Measurements from ENCODE around the gene SOCS4. TPM values are rescaled to one million over a fixed set of nuclear protein-coding genes. Genes with fewer than 3 reads are reported as not detected.
"Not testable (repeated sequence)": the region's sequence is repeated elsewhere in the genome, so short reads cannot be mapped to it uniquely, and the experiment has no call there.

The SOCS4 gene
- total and polyA plus RNA-seq, 8 donors = 2.4 to 13.4 (median 5.7) TPM

- ATAC-seq (no peak), FAIRE-seq (no peak), DNase-seq (no peak)
- 30 to 36% methylated on average over 5 of the region's 5 CpGs for WGBS, 2 donors
- TF ChIP-seq, protein P1, sequence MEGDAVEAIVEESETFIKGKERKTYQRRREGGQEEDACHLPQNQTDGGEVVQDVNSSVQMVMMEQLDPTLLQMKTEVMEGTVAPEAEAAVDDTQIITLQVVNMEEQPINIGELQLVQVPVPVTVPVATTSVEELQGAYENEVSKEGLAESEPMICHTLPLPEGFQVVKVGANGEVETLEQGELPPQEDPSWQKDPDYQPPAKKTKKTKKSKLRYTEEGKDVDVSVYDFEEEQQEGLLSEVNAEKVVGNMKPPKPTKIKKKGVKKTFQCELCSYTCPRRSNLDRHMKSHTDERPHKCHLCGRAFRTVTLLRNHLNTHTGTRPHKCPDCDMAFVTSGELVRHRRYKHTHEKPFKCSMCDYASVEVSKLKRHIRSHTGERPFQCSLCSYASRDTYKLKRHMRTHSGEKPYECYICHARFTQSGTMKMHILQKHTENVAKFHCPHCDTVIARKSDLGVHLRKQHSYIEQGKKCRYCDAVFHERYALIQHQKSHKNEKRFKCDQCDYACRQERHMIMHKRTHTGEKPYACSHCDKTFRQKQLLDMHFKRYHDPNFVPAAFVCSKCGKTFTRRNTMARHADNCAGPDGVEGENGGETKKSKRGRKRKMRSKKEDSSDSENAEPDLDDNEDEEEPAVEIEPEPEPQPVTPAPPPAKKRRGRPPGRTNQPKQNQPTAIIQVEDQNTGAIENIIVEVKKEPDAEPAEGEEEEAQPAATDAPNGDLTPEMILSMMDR (IDR thresholded peaks at IDR 0.05) = no peak
- Histone ChIP-seq H3K36me3 (no peaks in the 10 kb centered on the region), H3K27me3 (no peaks in the 10 kb centered on the region), H3K4me1 (no peaks in the 10 kb centered on the region), H3K9me3 (no peaks in the 10 kb centered on the region), H3K27ac (no peak overlapping the region), H3K4me3 (no peak overlapping the region)
- intact Hi-C loops (cut with DNase I) = no loop called here
These were observed 47.6 kb downstream of the SOCS4 start for GRCh38 chr14:55074662-55075061.

DNA sequence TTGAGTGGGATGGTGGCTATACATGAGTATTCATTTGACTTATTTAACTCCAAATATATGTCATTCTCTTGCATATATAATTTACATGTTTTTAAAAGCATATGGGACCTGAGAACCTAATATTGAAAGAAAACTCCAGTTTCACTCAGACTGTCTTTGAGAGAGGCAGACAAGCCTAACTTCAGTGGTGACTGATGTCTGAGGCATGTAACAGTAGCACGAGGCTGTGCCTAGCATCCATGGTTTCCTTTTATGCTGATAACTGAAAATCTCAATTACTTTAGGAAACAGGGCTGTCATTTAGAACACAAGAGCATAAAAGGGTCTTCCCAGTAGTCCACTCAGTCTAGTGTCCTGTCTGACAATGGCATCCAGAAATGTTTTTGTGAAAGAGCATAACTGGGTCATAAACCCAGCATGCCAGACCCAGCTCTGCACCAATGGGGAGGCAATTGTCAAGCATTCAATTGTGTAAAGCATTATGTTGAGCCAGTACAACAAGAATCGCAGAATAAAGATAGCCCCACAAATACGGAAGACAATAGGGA is 48.7 kb downstream of the SOCS4 start:
- no peak for ATAC-seq
- WGBS, 2 donors = 84 to 88% methylated on average over 3 of the region's 3 CpGs
- H3K27ac ChIP-seq = no peak overlapping the region
- no peak for DNase-seq
- TF ChIP-seq, protein P1 (IDR thresholded peaks at IDR 0.05) = no peak
- H3K4me3 ChIP-seq = no peak overlapping the region
- no peaks in the 10 kb centered on the region for H3K4me1 ChIP-seq
- intact Hi-C loops (cut with DNase I) = no loop called here
- no peaks in the 10 kb centered on the region for H3K9me3 ChIP-seq
- no peaks in the 10 kb centered on the region for H3K27me3 ChIP-seq
- no peaks in the 10 kb centered on the region for H3K36me3 ChIP-seq
- no peak for FAIRE-seq

DNA sequence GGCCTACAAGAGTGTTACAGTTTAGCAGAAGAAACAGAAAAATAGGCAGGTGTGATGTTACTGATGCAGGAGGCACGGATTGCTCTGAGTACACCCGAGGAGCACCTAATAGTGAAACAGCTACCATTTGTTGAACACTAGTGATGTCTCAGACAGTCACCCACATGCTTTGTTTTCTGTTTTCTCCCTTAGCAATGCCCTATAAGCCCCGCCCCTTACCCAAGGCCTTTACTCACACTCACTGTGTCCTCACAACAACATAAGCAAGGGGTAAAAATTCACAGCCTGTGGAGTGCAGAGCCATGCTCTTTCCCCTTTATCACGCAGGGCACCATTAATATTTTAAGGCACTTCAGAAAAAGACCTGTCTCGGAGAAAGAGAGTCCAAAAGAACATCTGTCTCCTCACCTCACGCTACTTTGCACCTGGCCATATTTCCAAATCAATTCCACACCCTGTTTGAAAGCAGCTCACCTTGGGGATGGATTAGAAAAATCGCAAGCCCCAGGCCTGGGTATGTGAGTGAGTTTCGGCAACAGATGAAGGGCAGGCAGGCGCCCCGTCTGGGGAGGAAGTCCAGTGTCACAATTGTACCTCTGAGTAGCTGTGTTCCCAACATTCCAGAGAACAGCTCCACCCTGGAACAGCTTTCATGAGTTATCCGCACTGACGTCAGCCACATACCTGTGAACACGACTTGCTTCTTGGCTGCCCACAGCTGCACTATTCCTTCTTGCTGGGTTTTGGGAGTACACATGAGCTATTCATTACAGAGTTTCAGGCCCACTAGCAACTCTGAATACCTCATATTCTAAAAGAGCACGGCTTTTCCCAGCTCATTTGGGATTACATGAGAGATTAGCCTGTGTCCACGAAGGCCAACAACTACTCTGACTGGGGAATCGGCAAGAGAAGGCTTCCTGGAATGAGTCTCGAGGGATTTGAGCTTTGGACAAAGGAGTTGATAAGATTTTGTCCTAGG is 50.4 kb downstream of the SOCS4 start:
- H3K9me3 ChIP-seq = no peaks in the 10 kb centered on the region
- FAIRE-seq (no peak), DNase-seq (peak in 3 of 6 donors; percentile 36 to 43 (median 37)), ATAC-seq (peak; percentile 63 to 88 (median 79))
- H3K27me3 ChIP-seq = no peaks in the 10 kb centered on the region
- no peaks in the 10 kb centered on the region for H3K36me3 ChIP-seq
- 59 to 63% methylated on average over 17 of the region's 17 CpGs for WGBS, 2 donors
- intact Hi-C loops (cut with DNase I) = no loop called here
- H3K4me3 ChIP-seq = no peak overlapping the region
- H3K27ac ChIP-seq = peak overlapping the region in 3 of 4 donors; percentile 23 to 46 (median 45)
- TF ChIP-seq, protein P1 (IDR thresholded peaks at IDR 0.05) = no peak
- no peaks in the 10 kb centered on the region for H3K4me1 ChIP-seq

DNA sequence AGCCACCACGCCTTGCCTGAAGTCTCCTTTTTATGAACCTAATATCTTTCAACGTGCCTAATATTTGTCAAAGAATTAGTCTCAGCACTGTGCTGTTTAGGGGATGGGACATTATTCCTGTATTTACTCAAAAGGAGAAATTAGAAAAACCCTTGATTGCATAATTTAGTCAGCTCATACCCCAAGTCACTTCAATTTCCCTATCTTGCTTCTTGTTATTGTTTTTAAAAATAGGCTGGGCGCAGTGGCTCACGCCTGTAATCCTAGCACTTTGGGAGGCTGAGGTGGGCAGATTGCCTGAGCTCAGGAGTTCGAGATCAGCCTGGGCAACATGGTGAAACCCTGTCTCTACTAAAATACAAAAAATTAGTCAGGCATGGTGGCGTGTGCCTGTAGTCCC is 52.9 kb downstream of the SOCS4 start:
- not testable (repeated sequence) for H3K4me3 ChIP-seq, H3K9me3 ChIP-seq, H3K36me3 ChIP-seq, DNase-seq, H3K27me3 ChIP-seq, H3K4me1 ChIP-seq, FAIRE-seq, H3K27ac ChIP-seq
- intact Hi-C loops (cut with DNase I) = loop anchor here in 1 of 3 donors (5.0 kb wide), 1 partner anchor 77 kb away; no protein-coding TSS in a partner anchor
- 75 to 87% methylated on average over 6 of the region's 6 CpGs for WGBS, 2 donors
- peak in 1 of 4 donors; percentile 9 for ATAC-seq

DNA sequence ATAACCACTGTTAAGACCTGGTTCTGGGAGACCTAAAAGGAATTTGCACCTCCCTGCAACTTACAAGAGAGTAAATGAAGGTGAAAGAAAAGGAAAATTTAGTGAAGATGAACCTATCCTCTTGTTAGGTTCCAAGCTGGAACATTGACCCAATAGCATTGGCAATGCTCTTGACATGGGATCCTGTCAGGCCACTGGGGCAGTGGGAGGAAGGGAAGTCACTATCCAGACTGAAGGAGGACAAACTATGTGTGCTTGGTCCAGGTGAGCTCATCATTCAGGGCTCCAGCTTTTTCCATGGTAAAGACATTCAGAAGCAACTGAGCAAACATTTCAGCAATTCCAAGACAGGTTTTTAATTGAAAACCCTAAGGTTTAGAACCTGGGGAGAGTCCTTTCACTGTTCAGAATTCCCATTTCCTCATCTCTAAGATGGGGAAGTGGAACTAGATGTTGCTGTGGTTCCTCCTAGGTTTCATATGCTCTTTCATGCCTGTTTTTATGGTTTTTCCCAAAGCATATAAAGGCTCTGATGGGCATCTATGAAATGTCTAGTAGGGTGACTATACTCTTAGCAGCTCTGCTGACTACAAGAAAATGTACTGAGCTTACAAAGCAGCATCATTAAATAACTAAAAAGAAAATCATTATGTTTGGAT is 57.5 kb downstream of the SOCS4 start:
- no peak for DNase-seq
- FAIRE-seq = no peak
- H3K27ac ChIP-seq = no peak overlapping the region
- intact Hi-C loops (cut with DNase I) = loop anchor here in 2 of 3 donors (5.0 kb wide), 2 partner anchors 73 to 83 kb away; no protein-coding TSS in a partner anchor
- TF ChIP-seq, protein P1 (IDR thresholded peaks at IDR 0.05) = no peak
- no peak overlapping the region for H3K4me3 ChIP-seq
- H3K9me3 ChIP-seq = no peaks in the 10 kb centered on the region
- ATAC-seq = no peak
- H3K4me1 ChIP-seq = peaks cover 0 to 12% (median 0%) of the 10 kb centered on the region in 3 donors
- H3K27me3 ChIP-seq = no peaks in the 10 kb centered on the region
- H3K36me3 ChIP-seq = no peaks in the 10 kb centered on the region

All from pancreas (tissue), 10 donors.